Head of caudate nucleus (tissue), 42 donors: ENCODE measurements around the gene NTN4.

Source experiments
- DNase-seq, 42 donors: peaks; one replicate each; pipeline versions ENCODE4 v3.0.0 to v3.0.0-alpha.2; 2020 to 2021; ENCODE audit warnings: mixed read lengths in 7 of 42
- intact Hi-C: fragments of 100-400 bp; cut with DNase I; formaldehyde crosslinking; loops from one replicate; pipeline ENCODE4 v1.15.0; 2022

The NTN4 gene

DNA sequence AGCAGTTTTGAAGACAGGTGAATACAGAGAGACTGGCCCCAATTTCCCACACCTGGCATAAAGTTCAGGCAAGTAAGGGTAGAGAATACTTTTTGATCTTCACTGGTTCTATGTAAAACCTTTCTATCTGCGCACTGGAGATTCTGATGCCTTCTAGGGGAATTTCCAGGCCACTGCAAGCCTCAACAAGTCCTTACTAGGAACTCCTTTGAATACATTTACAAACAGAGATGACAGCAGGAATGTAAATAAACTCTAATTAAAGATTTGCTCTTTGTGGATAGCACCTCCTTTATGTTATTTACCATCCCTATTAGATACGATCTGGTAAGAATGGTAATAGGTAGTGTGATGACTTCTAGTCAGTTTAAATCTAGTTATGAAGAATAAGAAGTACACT, 69.2 kb downstream of the NTN4 start:
- DNase-seq: no peak
- intact Hi-C loops: no loop called here

DNA sequence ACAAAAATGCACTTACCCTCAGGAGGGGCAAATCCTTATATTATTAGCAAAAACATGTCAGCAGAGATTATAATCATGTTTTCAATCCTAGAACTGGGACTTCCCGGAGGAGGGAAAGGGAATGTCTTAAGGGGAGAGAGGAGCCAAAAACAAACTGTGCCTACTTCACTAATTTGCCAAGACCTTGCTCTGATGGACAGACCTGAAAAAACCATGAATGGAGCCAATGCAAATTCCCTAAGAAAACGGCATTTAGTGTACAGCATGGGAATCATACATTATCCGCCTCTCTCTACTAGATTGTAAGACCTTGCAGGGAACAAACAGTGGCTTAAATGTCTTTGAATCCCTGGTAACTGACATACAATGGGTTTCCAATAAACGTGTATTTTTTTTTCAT, 70.4 kb downstream of the NTN4 start:
- intact Hi-C loops: no loop called here
- DNase-seq: no peak

DNA sequence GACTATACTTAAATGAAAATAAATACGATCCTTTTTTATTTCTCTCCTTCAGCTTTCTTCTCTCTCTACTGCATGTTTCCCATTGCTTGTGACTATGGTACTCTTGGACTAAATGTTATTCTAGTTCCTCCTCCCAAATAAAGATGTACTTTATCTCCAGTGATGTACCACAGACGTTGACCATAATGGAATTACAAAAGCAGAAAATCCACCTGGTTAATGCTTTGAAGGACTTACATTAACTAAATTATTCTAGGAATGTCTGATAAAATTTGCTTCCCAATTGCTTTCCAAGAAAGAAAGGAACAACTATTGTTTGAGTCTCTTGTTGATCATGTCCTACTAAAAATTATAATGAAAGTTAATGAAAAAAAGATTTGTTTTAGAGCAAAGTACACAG, 71.8 kb downstream of the NTN4 start:
- DNase-seq: no peak
- intact Hi-C loops: no loop called here

DNA sequence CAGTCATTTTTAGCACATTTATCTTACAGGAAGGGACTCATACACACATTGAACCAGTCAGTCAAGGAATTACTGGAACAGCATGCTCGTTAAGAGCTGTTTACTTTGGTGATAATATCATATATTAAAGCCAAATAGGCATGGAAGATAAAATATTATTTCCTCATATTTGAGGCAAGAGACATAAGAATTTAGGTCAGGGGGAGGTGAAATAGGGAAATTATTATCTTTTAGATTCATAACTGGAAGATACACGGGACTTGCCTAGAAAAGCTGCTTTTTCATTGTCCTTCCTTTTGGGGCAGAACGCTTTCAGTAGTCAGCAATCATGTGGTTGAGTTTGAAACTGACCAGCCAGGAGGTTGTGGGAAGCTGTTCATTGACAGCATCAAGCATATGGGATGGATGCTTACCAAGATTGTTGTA, 72.5 kb downstream of the NTN4 start:
- intact Hi-C loops: no loop called here
- no peak for DNase-seq

GRCh38 chr12:95717316-95717928, 73.1 kb downstream of the NTN4 start:
- DNase-seq: no peak
- intact Hi-C loops: no loop called here

GRCh38 chr12:95715177-95715576, 75.4 kb downstream of the NTN4 start:
- DNase-seq: no peak
- intact Hi-C loops: no loop called here

DNA sequence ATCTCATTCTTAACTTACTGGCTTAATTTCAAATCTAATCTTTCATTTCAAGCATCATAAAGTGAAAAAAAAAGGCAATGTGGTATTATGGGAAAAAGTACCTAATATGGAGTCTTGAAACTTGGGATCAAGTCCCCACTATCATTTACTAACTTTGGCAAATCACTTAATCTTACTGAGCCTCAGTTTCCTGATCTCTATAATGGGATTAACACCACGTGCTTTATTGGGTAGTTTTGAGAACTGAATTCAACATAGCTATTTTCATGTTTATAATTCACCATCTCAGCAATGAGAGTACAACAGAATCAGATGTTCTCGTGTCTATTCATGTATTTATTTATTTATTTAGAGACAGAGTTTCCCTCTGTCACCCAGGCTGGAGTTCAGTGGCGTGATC, 78.3 kb downstream of the NTN4 start:
- intact Hi-C loops: no loop called here
- DNase-seq: no peak

- intact Hi-C loops: no loop called here
- DNase-seq: no peak
These were observed 80.2 kb downstream of the NTN4 start for GRCh38 chr12:95710386-95710785.

- no peak for DNase-seq
- intact Hi-C loops: no loop called here
These were observed 81.4 kb downstream of the NTN4 start for GRCh38 chr12:95709152-95709551.

DNA sequence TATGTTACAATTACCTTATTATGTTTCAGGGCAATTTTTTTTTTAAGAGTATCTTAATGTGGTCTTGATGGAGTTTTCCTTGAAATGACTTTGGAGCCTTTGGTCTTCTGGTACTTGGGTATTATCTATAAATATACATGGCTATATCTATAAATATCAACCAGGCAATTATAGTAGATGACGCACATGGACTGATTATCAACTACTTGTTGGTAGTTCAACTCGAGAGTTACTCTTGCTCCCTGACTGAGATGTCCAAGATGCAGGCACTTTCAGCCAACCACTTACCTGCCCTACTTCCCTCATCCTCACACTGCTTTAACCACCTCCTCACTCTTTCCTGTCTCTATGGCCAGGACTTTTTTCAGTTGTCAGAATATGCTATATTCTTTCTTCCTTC, 85.4 kb downstream of the NTN4 start:
- intact Hi-C loops: no loop called here
- no peak for DNase-seq

GRCh38 chr12:95703986-95704385, 86.6 kb downstream of the NTN4 start:
- no peak for DNase-seq
- intact Hi-C loops: no loop called here

DNA sequence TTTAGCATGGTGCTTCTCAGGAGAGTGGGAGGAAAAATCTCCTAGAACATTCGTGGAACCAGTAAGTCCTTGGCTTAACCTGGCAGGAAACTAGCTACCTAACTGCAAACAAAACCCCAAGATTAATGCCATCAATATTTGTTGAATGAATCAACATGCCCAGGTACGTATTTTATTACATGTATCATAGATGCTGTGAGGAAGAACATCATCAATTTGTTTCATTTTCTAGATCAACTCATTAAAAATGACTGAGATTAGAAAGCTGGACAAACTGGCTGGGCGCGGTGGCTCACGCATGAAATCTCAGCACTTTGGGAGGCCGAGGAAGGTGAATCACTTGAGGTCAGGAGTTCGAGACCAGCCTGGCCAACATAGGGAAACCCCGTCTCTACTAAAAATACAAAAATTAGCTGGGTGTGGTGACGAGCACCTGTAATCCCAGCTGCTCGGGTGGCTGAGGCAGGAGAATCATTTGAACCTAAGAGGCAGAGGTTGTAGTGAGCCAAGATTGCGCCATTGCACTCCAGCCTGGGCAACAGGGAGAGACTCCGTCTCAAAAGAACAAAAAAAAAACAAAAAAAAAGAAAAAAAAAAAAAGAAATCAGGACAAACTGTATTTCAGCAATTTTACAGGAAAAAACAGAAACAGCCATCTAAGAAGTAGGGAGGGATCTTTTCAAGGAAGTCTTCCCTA, 88.7 kb downstream of the NTN4 start:
- no peak for DNase-seq
- intact Hi-C loops: no loop called here

DNA sequence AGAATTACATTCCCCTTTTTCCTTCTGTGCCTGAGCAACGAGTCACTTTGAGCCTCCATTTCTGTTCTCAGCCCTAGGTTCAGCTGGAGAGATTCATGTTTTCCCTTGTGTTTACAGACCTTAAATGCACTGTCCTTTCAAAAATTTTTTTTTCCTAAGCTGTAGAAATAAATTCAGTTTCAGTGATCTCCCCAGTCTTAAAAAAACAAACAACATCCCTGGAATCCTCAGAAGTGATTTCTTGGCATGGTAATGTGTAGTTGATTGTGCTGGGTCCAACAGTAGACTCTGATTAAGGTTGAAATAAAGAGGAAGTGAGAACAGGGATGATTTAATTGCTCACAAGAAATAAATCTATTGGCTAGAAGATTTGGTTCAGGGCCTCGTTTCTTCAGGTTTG, 89.3 kb downstream of the NTN4 start:
- intact Hi-C loops: no loop called here
- DNase-seq: no peak

DNA sequence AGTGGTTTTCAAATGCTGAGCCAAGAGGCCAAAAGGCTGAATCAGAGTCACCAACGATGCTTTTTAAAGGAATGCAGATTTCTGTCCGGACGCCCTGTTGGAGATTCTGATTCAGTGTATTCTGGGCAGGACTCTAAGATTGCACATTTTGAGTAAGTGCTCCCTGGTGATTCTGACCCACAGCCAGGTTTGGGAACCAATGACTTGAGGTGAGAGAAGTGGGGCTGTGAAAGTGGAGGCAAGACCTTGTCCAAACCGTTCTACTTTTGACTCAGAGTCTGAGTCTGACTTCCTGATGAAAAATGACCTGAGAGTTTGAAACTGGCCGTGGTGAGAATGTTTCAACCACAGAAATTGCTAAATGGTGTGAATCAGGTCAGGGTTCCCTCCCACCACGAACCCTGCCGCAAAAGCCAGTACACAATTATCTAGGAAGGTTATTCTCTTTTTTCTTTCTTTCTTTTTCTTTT, 90.2 kb downstream of the NTN4 start:
- no peak for DNase-seq
- intact Hi-C loops: no loop called here

- no peak for DNase-seq
- intact Hi-C loops: no loop called here
These were observed 91.0 kb downstream of the NTN4 start for GRCh38 chr12:95699579-95699978.

DNA sequence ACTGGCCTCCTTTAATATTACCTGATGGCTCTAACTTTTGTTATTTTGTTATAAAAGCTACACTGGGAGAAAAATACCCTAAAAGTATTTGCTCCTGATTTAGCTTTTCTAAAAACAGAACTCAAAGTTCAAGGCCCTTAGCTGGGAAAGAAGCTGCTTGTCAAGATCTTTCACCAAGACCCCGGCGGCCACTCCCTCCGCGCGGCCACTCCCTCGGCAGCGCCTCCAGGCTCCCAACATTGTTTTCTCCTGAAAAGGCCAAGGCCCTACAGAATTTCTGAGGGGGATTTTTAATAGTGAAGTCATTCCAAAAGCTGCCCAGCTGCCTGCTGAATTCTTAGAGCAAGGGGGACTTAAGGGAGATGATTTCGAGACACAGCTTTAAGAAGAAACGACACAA, 96.4 kb downstream of the NTN4 start:
- intact Hi-C loops: no loop called here
- no peak for DNase-seq

- DNase-seq: no peak
- intact Hi-C loops: no loop called here
These were observed 96.9 kb downstream of the NTN4 start for GRCh38 chr12:95693689-95694088.

DNA sequence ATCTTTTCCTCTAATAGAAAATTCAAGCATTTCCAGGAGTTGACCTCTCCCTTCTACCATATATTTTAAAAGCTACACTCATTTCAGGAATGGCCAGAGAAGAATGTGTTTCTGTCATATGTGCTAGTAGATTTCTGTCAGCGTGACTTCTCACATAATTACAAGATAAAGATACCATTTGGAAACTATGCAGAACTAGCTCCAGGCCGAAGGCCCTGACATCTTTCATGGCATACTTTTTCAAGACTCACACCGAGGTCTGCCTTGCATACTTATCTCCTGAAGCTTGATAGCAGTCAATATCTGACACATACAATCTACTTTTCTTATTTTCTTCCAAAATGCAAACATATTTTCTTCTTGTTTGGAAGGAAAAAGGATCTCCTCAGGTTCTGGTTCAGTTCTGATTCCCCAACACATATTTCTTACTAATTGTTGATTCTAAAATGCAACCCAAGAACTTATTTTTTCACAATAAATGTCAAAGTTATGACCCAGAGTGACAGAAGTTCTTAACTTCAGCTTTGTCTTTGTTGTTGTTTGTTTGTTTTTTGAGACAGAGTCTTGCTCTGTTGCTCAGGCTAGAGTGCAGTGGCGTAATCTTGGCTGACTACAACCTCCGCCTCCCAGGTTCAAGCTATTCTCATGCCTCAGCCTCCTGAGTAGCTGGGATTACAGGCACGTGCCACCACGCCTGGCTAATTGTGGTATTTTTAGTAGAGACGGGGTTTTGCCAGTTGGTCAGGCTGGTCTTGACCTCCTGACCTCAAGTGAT, 99.5 kb downstream of the NTN4 start:
- intact Hi-C loops: no loop called here
- DNase-seq: no peak

- DNase-seq: no peak
- intact Hi-C loops: no loop called here
These were observed 102.6 kb downstream of the NTN4 start for GRCh38 chr12:95687937-95688336.

DNA sequence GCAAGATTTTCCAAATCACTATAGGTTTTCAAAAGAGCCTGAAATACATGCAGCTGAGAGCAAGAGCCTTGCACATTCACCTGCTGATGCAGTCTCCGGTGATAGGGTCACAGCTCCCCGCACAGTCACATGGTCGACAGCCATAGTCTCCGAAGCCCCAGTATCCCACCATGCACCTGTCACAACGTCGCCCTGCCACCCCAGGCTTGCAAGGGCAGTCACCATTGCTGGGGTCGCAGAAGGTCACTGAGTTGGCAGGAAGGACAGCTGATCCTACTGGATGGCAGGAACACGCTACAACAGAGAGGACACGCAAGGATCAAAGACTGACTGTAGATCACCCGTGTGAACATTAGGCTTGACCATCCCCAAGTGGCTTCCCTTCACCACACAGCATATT, 107.1 kb downstream of the NTN4 start:
- no peak for DNase-seq
- intact Hi-C loops: no loop called here
